K562 (cell line): Measurements from ENCODE around the gene FOXN3. TPM values are rescaled to one million over a fixed set of nuclear protein-coding genes. Genes with fewer than 3 reads are reported as not detected.

Source experiments
- ATAC-seq: fragments of 200-7000 bp; cut with Tn5 transposase; 3 replicates; pipeline ENCODE4 v1.9.1; 2020; ENCODE audit warnings: moderate library complexity
- BruUV-seq: library from RNA; stranded (reverse); fragments of 400-500 nt; replicated peaks from 2 replicates; lab custom pipeline; 2021; lab: Mats Ljungman, UMichigan
- CTCF ChIA-PET: fragments of 300-600 bp; formaldehyde crosslinking; extraction: SDS; loops from one replicate; lab custom pipeline; 2021; ENCODE audit warnings: low intra/inter-chr PET ratio; lab: Yijun Ruan, JAX
- POLR2A ChIA-PET: fragments of 300-600, 350-650 bp; sonication (Branson Sonifier 250); formaldehyde crosslinking; extraction: SDS; loops from one replicate; lab custom pipeline; 2021; ENCODE audit warnings: antibody characterized with exemption, inconsistent platforms; lab: Yijun Ruan, JAX
- DNase-seq, 4 experiments: peaks; one replicate each; pipeline versions ENCODE4 v3.0.0 to v3.0.0-alpha.2; 2011 to 2018; ENCODE audit warnings: low spot score in 3 of 4, mixed read lengths in 3 of 4; ENCODE audit errors: extremely low read depth in 1 of 4
- FAIRE-seq: peaks from 2 replicates; lab custom pipeline; 2011; peaks lifted over from hg19 to GRCh38; lab: Jason Lieb, UNC
- H2AFZ ChIP-seq: 2 replicates; pipeline ENCODE4 v1.6.0; 2011; ENCODE audit warnings: low read depth, low read length, control low read depth, inconsistent platforms
- H3K27ac ChIP-seq: fragments of 200-600 bp; 3 replicates; pipeline ENCODE4 v1.8.0; 2011; ENCODE audit warnings: low read depth, mild to moderate bottlenecking, control low read depth, inconsistent platforms, low read length, moderate library complexity, mixed read lengths; ENCODE audit errors: extremely low read depth
- H3K27me3 ChIP-seq, 2 experiments: fragments of 300-600 bp in 1 of 2; 2 replicates in 1 of 2; 3 replicates in 1 of 2; pipeline versions ENCODE4 v1.6.0 to v1.8.0; 2011; ENCODE audit warnings: inconsistent platforms in 2 of 2, low read length in 2 of 2, mild to moderate bottlenecking in 1 of 2, mixed read lengths in 1 of 2, moderate library complexity in 1 of 2; ENCODE audit not compliant: control insufficient read depth in 2 of 2, insufficient read depth in 2 of 2
- H3K36me3 ChIP-seq: fragments of 300-600 bp; 3 replicates; pipeline ENCODE4 v1.8.0; 2011; ENCODE audit warnings: mild to moderate bottlenecking, low read length, inconsistent platforms; ENCODE audit not compliant: control insufficient read depth, insufficient read depth
- H3K4me1 ChIP-seq, 2 experiments: fragments of 200-600 bp in 1 of 2; replicated peaks in 1 of 2; 2 replicates in 1 of 2; 3 replicates in 1 of 2; pipeline versions ENCODE4 v1.5.1 to v1.8.0; 2011; ENCODE audit warnings: inconsistent platforms in 2 of 2, low read length in 2 of 2, mild to moderate bottlenecking in 1 of 2, mixed read lengths in 1 of 2, moderate library complexity in 1 of 2; ENCODE audit not compliant: control insufficient read depth in 2 of 2, insufficient read depth in 2 of 2
- H3K4me2 ChIP-seq: 2 replicates; pipeline ENCODE4 v1.6.1; 2011; ENCODE audit warnings: low read length, control low read depth, inconsistent platforms, mixed read lengths; ENCODE audit not compliant: insufficient read depth
- H3K4me3 ChIP-seq: fragments of 200-600 bp; sonication (generic), shearing (Covaris generic); 2 replicates; pipeline ENCODE4 v1.5.1; 2016; ENCODE audit warnings: control low read depth, inconsistent platforms
- H3K79me2 ChIP-seq: fragments of 200-600 bp; 3 replicates; pipeline ENCODE4 v1.8.0; 2011; ENCODE audit warnings: low read length, inconsistent platforms; ENCODE audit not compliant: control insufficient read depth, insufficient read depth
- H3K9ac ChIP-seq, 2 experiments: 2 replicates each; pipeline versions ENCODE4 v1.6.0 to v1.6.1; 2011; ENCODE audit warnings: low read depth in 2 of 2, low read length in 2 of 2, control low read depth in 1 of 2, inconsistent platforms in 1 of 2, mild to moderate bottlenecking in 1 of 2, mixed read lengths in 1 of 2; ENCODE audit not compliant: insufficient read depth in 1 of 2
- H3K9me1 ChIP-seq: one replicate; pipeline ENCODE4 v1.6.0; 2011; ENCODE audit warnings: inconsistent platforms, mild to moderate bottlenecking, low read length, moderate library complexity; ENCODE audit not compliant: control insufficient read depth, insufficient read depth
- H3K9me3 ChIP-seq: replicated peaks from 2 replicates; pipeline ENCODE4 v1.5.1; 2011; ENCODE audit warnings: low read depth, low read length, inconsistent platforms; ENCODE audit not compliant: control insufficient read depth, insufficient read depth
- H4K20me1 ChIP-seq: replicated peaks from 2 replicates; pipeline ENCODE4 v1.6.1; 2011; ENCODE audit warnings: low read length, inconsistent platforms, mixed read lengths; ENCODE audit not compliant: control insufficient read depth, insufficient read depth
- C11orf30 ChIP-seq: fragments of 450-650 bp; IDR thresholded peaks from 2 replicates; pipeline ENCODE4 v1.6.1; 2016; ENCODE audit warnings: low read depth, mild to moderate bottlenecking
- HSF4 ChIP-seq: fragments of 250-450 bp; sonication (Bioruptor Pico); IDR thresholded peaks from 2 replicates; pipeline ENCODE4 v2.1.2; 2022; ENCODE audit warnings: mild to moderate bottlenecking, moderate library complexity, borderline replicate concordance
- ZHX1 ChIP-seq: fragments of 150-350 bp; conservative IDR thresholded peaks from 2 replicates; pipeline ENCODE4 v1.6.1; 2014; ENCODE audit warnings: low read length
- WGBS: fragments of 100-300 bp; shearing (Covaris generic); methylation state at CpG from one replicate; pipeline ENCODE4 v1.1.6; 2016; ENCODE audit warnings: low coverage, mixed read lengths; ENCODE audit not compliant: insufficient coverage; ENCODE audit errors: missing lambda C conversion rate; 5-methylcytosine and 5-hydroxymethylcytosine counted together
- in situ Hi-C: fragments of 300-500 bp; cut with MboI; formaldehyde crosslinking; loops from 4 replicates; pipeline ENCODE4 v1.15.0; 2018; ENCODE audit warnings: inconsistent platforms, mixed read lengths
- intact Hi-C: fragments of 100-400 bp; cut with micrococcal nuclease; formaldehyde crosslinking; loops from 2 replicates; pipeline ENCODE4 v1.14.2; 2022
- polyA plus RNA-seq, 8 experiments: library from polyadenylated mRNA; depleted of rRNA in 4 of 8; stranded (reverse) in 5 of 8; unstranded in 3 of 8; fragments of >200 nt; fragmentation: Nextera tagmentation in 2 of 8; fragmentation: Illumina TruSeq in 1 of 8; extraction: Ambion mirVana in 2 of 8; extraction: Trizol in 1 of 8; gene quantifications; 2 replicates each; pipeline versions ENCODE4 v1.2.1 to v1.2.3, GENCODE V29; 2011 to 2014; ENCODE audit warnings: inconsistent platforms in 1 of 8, missing spikeins in 1 of 8
- total RNA-seq, 7 experiments: library from RNA; depleted of rRNA in 6 of 7; stranded (reverse); fragments of >200 nt in 6 of 7; fragmentation: Illumina TruSeq in 2 of 7; extraction: Trizol in 2 of 7; gene quantifications; 2 replicates each; pipeline versions ENCODE4 v1.2.1 to v1.2.3, GENCODE V29; 2011 to 2021; ENCODE audit warnings: low replicate concordance in 1 of 7

Gene FOXN3
- total and polyA plus RNA-seq, 9 of the 15 experiments (the other 6 are each of a cell fraction or from before 2014, with no cell fraction given), result 0.07 to 1.3 (median 0.40) TPM

GRCh38 chr14:89233184-89233583 lies 183.8 kb downstream of the FOXN3 start:
- Histone ChIP-seq H3K9me3 (no peaks in the 10 kb centered on the region), H3K36me3 (no peaks in the 10 kb centered on the region), H2AFZ (no peak overlapping the region), H3K4me3 (no peak overlapping the region), H3K4me1 (no peaks in the 10 kb centered on the region), H3K27ac (no peak overlapping the region), H4K20me1 (no peaks in the 10 kb centered on the region), H3K9ac (no peak overlapping the region), H3K9me1 (no peaks in the 10 kb centered on the region), H3K4me2 (no peak overlapping the region), H3K79me2 (no peaks in the 10 kb centered on the region), H3K27me3 (peaks cover 2 to 17% of the 10 kb centered on the region in 2 experiments; a peak in 2 of 5 replicates)
- in situ Hi-C loops (no loop called here), intact Hi-C loops (no loop called here)
- 0% methylated on average over 2 of the region's 2 CpGs for WGBS
- DNase-seq (no peak), ATAC-seq (no peak), FAIRE-seq (no peak)
- ChIA-PET CTCF (no interaction called here), POLR2A (no interaction called here)
- no TSS peak for BruUV-seq
- no peak for TF ChIP-seq C11orf30

- DNase-seq, result no peak
- H3K9me1 ChIP-seq, result no peaks in the 10 kb centered on the region
- ChIA-PET CTCF (no interaction called here), POLR2A (no interaction called here)
- peaks cover 2 to 22% of the 10 kb centered on the region in 2 experiments; a peak in 2 of 5 replicates for H3K27me3 ChIP-seq
- intact Hi-C loops (no loop called here), in situ Hi-C loops (no loop called here)
- H3K9me3 ChIP-seq, result no peaks in the 10 kb centered on the region
- no peak for TF ChIP-seq ZHX1
- TF ChIP-seq HSF4 (CRISPR knock-in tag), result no peak
- no peak for ATAC-seq
- no peaks in the 10 kb centered on the region for H3K4me1 ChIP-seq
- H2AFZ ChIP-seq, result no peak overlapping the region
- FAIRE-seq, result no peak
- no peaks in the 10 kb centered on the region for H4K20me1 ChIP-seq
- no peak overlapping the region for H3K9ac ChIP-seq
- no peak overlapping the region for H3K27ac ChIP-seq
- BruUV-seq, result no TSS peak
- WGBS, result 18% methylated on average over 17 of the region's 18 CpGs
- no peak overlapping the region for H3K4me2 ChIP-seq
- H3K4me3 ChIP-seq, result no peak overlapping the region
- no peaks in the 10 kb centered on the region for H3K36me3 ChIP-seq
- H3K79me2 ChIP-seq, result no peaks in the 10 kb centered on the region
Observed at GRCh38 chr14:89232265-89233070, 184.6 kb downstream of the FOXN3 start.
